GM18498 (cell line): ENCODE results near the gene USP6NL.

ENCODE experiments used
- ATAC-seq: cut with Tn5 transposase; IDR thresholded peaks from one replicate; pipeline ENCODE4 v1.9.1; 2021; ENCODE audit warnings: mild to moderate bottlenecking, moderate library complexity; ENCODE audit not compliant: unreplicated experiment

Gene USP6NL

GRCh38 chr10:11617233-11617632 is 5.8 kb upstream of the USP6NL start:
- no peak for ATAC-seq

- ATAC-seq = no peak
These were observed 4.6 kb upstream of the USP6NL start for GRCh38 chr10:11616021-11616420.

- ATAC-seq = no peak
These were observed 3.9 kb upstream of the USP6NL start for GRCh38 chr10:11615396-11615795.

- no peak for ATAC-seq
These were observed 861 bp upstream of the USP6NL start for GRCh38 chr10:11612021-11613001.

- ATAC-seq = peak; percentile 16
These were observed 613 bp downstream of the USP6NL start for GRCh38 chr10:11610826-11611247.

- ATAC-seq = no peak
These were observed 1.2 kb downstream of the USP6NL start for GRCh38 chr10:11610166-11610825.

- no peak for ATAC-seq
These were observed 1.9 kb downstream of the USP6NL start for GRCh38 chr10:11609492-11610093.

GRCh38 chr10:11609052-11609451 is 2.4 kb downstream of the USP6NL start:
- no peak for ATAC-seq

GRCh38 chr10:11608159-11609013 is 3.1 kb downstream of the USP6NL start:
- ATAC-seq = no peak

- no peak for ATAC-seq
These were observed 5.5 kb downstream of the USP6NL start for GRCh38 chr10:11605807-11606408.

GRCh38 chr10:11604865-11605650 is 6.4 kb downstream of the USP6NL start:
- ATAC-seq = peak; percentile 33

GRCh38 chr10:11603741-11604140 is 7.7 kb downstream of the USP6NL start:
- no peak for ATAC-seq

- peak; percentile 34 for ATAC-seq
These were observed 8.4 kb downstream of the USP6NL start for GRCh38 chr10:11602919-11603523.

GRCh38 chr10:11602358-11602757 is 9.1 kb downstream of the USP6NL start:
- ATAC-seq = peak; percentile 35

GRCh38 chr10:11601670-11602069 is 9.8 kb downstream of the USP6NL start:
- ATAC-seq = no peak

GRCh38 chr10:11600280-11600679 is 11.2 kb downstream of the USP6NL start:
- no peak for ATAC-seq

GRCh38 chr10:11598712-11599397 is 12.6 kb downstream of the USP6NL start:
- no peak for ATAC-seq

GRCh38 chr10:11597470-11597869 is 14.0 kb downstream of the USP6NL start:
- no peak for ATAC-seq

- ATAC-seq = no peak
These were observed 16.1 kb downstream of the USP6NL start for GRCh38 chr10:11595395-11595692.
